Measurements from ENCODE around the gene PHC2.

PHC2 gene

DNA sequence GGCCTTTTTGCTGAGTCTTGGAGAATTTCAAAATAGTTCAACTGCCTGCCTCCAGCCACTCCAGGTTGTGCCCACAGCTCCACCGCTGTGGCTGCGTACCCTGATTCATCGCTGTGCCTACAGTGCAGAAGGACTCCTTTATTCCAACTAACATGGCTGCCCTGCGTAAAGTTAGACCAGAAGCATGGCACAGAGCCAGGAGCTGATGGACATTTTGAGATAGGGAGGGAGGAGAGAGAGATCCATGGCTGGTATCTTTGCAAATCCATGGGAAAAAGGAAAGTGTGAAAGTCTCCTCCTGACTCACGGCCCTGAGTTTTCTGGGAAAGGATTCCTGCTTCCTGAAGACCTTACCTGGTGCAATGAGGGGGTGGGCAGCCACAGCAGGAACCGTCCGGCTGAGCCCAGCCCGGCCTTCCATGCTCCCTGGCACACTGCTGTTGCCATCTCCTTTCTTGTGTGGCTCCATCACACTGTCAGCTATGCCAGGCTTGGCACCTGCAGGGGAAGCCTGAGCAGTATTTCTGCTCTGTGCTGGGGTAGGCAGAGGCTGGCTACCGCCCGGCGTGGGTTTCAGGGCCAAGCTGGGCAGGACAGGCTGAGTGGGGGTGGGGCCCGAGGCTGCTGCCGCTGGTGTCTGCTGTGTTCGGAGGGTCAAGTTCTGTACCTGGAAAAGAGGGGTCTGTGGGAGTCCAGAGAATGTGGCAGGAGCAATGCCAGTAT, 64.0 kb downstream of the PHC2 start:
- no peak for DNase-seq

DNA sequence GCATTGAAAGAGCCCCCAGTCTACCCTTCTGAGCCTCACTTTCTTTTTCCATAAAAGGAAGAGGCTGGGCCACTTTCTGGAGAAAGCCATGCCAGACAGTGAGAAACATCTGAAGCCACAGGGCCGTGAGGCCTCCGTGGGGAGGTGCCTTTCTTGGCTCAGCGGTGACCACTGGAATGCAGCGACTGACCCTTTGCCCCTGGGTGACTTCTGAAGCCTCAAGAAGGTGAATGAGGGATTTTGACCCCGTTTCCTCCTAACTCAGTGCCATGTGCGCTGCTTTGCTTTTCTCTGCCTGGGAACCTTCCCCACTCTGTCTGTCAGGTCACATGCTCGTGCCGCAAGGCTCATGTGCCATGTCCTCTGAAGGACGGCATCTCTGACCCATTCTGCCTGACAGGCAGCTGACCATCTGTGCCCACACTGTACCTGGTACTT, 65.3 kb downstream of the PHC2 start:
- DNase-seq: no peak

DNA sequence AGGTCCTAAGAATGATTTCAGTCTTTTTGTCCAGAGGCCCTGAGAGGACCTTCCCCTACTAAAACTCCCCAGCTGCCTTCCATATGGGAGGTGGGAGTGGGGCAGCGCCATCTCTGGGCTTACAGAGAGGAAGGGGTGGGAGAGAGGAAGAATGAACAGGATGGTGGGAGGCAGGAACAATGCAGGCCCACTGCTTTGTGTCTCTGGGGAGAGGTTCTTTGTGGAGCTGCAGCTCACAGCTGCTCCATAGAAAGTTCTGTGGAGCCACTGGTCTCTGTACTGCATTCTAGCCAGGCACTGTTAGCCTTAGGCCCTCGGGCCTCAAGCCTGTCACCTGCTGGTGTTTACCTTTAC, 66.4 kb downstream of the PHC2 start:
- no peak for DNase-seq

DNA sequence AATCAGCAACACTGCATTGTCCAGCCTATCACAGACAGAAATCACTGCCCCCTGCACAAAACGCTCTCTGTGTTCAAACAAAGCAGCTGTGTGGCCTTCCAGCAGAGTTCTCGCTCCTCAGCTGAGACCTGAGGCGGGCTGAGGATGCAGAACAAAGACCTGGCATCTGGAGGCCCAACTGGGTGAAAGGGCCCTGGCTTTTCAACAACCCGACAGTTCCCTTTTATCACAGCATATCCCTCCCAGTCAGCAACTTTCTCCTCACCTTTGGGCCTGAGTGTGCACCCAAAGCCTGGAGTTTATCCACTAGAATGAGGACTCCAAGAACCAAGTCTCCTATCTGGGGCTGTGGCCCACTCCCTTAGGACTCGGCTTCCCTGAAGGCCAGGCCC, 67.4 kb downstream of the PHC2 start:
- DNase-seq: no peak

DNA sequence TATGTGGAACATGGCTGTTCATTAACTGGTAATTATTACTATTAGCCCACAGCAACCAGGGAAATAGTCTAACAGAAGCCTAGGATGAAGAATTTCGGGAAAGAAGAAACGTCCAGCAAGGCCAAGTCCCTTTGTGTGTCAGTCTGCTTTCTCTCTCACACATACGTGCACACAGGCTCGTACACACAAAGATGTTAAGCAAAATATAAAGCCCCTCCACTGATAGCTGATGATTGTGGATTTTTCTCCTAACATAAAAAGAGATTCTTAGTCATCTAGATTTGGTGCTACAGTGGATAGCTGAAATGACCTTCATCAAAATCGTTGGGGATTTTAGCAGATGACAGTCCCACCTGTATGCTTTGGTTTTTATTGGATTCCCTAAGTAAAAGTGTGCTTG, 67.9 kb downstream of the PHC2 start:
- no peak for DNase-seq

DNA sequence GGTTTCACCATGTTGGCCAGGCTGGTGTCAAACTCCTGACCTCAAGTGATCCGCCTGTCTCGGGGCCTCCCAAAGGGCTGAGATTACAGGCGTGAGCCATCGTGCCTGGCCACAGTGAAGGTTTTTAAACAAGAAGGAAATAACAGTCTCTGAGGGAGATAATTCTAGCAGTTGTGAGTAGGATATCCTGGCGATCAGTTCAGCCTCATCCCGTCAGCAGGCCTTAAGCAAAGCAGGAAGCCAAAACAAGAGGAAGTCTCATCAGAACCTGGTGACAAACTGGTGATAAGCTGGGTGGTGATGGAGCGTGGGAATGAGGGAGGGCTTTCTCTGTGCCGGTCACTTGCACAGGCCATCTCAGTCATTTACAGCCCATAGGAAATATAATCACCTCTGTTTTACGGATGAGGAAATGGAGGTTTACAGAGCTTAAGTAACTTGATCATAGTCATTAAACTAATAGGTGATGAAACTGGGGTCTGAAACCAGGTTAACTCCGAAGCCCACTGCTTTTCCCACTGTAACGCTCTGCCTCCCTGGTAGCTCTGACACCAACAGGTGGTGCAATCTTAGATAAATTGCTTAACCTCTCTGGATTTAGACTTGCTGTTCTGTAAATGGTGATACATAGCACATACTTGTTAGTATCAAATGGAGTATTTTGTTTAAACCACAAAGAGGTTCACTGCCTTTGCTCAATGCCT, 69.2 kb downstream of the PHC2 start:
- no peak for DNase-seq

DNA sequence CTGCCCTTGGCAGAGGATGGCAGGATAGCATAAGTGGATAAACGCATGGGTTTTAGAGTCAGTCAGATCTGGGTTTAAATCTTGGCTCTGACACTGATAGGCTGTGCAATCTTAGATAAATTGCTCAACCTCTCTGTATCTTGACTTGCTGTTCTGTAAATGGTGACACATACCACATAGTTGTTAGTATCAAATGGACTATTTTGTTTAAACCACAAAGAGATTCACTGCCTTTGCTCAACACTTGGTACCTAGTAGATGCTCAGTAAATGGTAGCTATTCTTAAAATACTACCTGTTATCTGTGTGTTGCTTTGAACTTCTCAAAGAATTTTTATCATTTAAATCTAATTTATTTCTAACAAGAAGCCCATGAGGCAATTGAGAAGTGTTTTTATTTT, 70.5 kb downstream of the PHC2 start:
- DNase-seq: no peak

DNA sequence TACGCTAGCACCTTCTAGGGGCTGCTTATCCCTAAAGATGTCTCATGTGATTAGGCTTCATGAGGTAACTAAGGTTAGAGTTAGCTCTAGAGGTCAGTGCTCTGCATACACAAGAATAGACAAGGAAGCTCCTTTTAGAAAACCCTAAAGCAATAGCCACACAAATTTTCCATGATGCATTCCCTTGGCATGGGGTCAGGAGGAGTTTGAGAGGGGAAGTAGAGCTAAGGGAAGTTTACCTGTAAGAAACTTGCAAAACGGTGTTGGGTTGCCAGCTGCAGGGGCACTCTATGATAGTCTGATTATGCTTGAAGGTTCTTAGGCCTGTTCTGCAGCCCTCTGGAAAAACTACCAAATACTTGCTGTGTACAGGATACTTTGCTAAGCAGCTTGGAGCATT, 71.0 kb downstream of the PHC2 start:
- no peak for DNase-seq

DNA sequence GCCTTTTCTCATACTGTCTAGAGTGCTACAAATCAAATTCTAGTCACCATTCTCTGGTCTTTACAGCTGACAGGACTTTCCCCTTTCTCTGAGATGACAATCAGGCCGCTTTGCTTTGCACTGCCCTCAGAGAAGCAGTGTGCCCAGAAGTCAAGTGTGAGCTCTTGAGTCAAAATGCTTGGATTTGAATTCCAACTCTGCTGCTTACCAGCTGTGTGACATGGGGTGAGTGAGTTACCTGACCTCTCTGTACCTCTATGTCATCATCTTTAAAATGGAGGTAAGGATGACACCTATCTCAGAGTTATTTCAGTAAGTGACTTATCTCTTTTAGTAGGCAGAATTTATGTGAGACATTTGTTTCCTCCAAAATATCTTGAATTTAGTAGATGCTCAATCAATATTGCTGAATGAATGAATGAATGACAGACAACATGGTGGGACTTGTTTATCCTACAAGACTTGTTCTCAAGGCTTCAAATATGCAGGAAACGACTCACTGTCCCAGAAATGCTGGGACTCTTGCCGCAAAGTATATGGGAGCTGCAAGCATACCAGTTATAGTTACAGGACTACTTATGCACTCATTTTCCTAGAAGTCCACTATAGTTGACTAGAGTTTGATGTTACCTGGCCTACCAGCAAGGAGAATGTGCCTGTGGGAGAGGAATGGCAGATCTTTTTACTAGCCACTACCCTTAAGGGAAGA, 71.9 kb downstream of the PHC2 start:
- no peak for DNase-seq

DNA sequence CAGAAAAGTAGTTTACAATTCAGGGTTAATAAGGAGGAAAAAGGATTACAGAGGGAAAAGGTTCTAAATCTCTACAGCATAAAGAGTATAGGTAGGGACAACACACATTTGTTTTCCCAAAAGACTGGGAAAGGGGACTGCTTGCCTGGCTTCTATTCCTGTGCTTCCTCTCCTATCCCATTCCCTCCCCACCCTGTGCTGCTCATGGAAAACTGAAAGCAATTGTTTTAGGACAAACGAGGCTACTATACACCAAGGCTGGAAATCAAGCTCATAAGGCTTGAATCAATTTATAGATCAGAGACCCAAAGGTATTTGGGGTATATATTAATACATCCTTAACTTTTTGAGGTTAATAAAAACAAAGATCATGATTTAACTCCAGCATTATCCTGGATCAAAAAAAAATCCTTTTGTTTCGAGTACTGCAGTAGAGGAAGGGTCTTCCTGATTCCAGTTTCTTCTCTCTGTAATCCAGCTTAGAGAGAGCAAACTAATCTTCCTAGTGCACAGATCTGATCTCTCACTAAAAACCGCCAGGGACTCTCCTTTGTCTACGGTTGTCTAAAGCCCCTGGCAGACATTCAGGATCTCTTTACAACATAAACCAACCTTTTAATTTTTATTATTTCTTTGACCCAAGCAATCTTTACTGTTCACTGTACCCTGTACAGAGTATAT, 72.6 kb downstream of the PHC2 start:
- DNase-seq: no peak

DNA sequence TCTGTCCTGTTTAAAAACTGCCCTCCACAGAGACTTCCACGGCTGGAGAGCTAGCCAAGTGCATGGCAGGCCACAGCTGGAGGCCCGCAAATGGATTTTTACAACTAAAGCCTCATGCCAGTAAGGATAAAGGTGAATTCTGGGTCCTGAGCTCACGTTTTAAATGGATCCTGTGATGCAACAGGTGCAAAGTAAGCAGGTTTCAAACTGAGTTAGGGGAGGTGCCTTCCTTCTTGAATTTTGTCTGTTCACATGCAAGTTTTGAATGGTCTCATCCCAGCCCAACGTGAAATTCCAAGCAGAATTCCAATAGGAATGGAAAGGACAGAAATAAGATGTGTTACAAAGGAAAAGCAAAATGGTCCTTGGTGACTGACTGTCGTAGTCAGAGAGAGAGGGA, 73.8 kb downstream of the PHC2 start:
- no peak for DNase-seq

DNA sequence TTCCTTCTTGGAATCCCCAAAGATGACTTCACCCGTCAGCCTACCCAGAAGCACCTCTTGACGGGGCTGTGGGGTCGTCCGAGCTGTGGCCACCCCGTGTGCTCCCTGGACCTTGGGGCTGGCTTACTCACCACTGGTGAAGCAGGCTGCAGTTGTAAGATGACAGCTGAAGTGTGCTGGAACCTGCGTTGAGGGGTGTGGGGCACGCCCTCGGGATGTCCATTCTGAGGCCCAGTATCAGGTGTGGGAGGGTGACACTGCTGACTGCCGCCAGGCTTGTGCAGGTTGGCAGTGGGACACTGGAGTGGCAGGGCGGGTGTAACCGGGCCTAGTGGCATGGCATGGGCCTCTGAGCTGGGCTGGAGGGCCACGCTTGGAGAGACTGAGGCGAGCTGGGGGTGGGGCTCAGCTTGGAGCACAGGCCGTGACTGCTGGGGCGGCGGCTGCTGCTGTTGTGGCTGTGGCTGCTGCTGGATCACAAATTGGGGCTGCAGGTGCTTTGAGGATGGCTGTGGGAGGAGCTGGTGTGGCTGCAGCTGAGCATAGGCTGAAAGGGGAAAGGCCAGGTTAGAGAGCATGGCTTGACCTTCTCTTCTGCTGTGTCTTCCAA, 76.1 kb downstream of the PHC2 start:
- DNase-seq: no peak

DNA sequence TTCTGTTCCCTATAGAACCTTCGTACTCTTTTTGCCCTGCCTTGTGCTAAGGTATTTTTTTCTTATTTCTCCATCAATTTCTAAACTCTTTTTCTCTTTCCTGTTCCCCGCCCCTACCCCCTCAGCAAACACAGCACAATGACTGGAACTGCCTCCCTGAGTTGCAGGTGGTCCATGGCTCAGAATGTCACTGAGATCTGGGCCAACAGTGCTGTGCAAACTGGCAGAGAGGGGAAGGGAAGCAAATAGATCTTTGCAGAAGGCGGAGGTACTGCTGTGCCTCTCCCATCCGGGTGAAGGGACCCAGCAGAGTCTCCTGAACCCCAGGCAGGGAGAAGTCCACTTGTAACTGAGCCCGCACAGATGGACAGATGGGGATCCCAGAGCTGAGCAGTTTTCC, 77.4 kb downstream of the PHC2 start:
- no peak for DNase-seq

DNA sequence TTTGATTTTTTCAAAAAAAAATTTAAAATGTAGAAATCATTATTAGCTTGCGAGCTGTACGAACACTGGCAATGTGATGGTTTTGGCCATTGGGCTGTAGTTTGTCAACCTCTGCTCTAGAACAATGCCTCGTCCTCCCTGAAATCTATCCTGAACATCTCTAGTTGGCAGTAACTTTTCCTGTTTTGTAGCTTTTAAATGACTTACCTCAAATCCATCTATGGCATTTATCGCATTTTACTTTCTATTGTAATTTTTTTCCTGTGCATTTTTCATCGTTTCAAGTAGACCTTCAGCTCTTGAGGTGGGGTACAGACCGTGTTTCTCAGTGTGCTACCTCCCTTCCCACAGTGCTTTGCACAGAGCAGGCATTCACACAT, 79.6 kb downstream of the PHC2 start:
- DNase-seq: no peak

DNA sequence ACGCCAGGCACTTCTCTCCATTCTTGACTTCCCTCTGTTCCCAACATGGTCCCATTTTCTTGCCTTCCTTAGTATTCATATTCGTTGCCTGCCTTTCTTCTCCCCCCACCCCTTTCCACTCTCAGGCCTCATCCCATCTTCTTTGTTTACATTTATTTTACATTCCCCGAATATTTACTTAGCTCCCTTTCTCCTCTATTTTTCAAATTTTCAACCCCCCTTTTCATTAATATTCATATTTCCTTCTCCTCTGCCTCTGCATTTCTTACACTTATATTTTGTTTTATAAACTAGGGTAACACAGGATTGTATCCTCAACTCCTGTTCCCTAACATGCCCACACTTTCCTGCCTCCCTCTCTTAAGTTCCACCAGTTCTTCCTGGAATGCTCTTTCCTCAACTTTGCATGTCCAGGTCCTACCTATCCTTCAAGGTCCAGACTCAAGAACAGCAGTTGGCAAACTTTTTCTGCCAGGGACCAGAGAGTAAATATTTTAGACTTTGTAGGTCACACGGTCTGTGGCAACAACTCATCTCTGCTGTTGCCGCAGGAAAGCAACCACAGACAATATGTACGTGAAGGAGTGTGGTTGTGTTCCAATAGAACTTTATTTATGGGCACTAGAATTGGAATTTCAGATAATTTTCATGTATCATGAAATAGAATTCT, 80.1 kb downstream of the PHC2 start:
- no peak for DNase-seq

DNA sequence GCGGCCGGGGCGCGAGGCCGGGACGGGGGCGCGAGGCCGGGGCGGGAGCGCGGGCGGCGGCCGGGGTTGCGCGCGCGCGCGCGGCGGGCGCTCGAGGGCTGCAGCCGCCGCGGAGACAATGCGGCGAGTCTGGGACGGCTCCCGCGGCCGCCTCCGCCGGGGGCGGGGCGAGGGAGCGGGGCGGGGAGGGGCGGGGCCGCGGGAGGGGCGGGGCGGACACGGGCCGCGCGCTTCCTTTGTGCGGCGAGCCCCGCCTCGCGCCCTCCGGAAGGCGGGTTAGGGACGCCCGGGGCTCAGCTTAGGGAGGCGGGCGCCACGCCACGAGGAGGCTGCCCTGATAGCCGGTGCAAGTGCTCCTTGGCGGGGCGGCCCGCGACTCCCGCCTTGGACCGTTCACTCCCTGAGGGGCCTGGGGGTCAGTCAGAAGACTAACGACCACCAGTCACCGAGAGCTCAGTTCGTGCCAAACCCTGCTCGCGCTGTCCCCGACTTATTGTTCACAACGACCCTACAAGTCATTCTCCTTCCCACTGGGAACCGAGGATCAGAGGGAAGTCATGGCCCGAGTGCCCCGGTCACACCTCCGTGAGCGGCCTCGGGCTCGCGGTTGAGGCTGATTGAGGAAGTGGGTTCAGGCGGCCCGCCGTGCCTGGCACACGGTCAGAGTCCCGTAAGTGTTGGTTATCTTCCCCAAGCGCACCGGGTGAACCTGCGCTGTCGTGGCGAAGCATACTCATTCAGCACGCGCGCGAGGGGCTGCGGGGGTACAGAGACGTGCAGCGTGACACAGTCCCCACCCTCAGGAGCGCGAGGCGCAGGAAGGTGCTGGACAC, 80.9 kb downstream of the PHC2 start:
- peak; percentile 65 for DNase-seq

DNA sequence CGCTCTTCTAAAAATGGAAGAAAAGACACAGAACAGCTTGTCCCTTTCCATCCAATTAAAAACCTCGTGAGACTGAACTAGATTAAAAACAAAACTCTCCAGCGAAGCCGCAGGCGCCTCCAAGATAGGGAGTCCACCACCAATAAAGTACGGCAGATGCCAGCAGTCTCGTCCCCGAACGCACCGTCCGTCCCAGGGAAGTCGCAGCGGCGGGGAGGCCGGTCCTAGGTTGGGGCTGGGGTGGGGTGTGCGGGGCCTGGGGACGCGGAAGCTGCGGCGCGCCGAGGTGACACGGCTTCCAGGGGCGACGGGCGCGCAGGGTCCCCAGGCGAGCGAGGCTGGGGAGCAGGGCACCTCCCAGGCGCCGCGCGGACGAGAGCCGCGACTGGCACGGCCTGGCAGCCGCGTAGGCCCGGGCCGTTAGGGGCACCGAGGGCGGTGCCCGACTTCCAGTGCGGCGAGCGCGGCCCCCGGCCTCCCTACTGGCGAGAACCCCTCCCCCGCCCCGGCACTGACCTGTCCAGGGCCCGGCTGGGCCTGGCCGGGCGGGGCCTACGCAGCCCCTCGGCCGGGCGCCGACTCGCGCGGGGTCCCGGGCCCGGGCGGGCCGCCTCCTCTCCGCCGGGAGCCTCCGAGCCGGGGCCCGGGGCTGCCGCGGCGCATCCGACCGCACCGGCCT, 81.7 kb downstream of the PHC2 start:
- DNase-seq: peak; percentile 21

DNA sequence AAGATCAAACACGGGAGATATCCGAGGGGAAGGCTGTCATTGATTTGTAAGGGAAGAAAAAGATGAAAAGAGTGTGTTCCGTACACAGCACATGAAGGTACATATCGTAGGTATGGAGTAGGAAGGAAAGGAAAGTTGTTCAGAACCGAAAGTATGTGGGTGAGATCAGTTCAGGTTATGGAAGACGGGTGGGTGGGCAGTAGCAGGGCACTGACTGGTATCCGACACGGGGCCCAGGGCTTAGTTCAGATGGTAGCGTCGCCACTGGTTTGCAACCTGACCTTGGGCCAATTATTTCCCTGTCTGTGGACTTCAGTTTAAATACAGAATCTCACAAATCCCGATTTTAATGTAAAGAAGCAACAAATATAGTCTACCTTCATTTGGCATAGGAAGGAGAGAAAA, 82.2 kb downstream of the PHC2 start:
- DNase-seq: peak; percentile 33

DNA sequence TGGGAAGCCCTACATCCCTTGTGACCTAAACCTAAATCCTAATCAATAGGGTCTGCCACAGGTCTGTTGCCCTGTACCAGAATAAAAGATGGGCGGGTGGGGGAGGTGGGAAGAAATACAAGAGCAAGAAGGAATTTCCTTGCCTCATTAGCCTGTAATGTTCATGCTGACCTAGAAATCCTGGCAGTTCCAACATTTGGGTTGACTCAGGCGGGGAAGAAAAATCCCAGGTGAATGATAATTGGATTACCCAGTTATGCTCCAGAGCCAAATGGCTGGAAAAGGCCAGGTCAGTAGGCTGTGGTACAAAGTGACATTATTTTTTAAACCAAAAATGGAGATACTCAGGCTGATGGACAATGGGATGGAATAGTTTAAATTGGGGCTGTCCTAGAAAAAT, 82.7 kb downstream of the PHC2 start:
- DNase-seq: no peak

DNA sequence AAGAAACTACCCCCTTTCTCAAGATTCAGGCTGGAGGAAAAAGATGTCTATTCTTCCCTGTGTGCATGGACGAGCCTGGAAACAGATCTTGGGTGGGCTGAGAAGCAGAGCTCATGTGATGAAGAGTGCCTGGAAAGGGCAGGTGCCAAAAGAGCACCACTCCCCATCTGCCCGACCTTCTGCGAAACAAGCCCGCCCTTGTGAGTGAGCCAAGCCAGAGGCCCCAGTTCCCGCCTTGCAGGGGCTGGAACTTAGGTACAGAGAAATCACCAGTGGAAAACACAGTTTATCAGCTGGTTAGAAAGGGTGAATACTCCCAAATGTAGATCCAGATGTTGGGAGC, 83.3 kb downstream of the PHC2 start:
- no peak for DNase-seq

DNA sequence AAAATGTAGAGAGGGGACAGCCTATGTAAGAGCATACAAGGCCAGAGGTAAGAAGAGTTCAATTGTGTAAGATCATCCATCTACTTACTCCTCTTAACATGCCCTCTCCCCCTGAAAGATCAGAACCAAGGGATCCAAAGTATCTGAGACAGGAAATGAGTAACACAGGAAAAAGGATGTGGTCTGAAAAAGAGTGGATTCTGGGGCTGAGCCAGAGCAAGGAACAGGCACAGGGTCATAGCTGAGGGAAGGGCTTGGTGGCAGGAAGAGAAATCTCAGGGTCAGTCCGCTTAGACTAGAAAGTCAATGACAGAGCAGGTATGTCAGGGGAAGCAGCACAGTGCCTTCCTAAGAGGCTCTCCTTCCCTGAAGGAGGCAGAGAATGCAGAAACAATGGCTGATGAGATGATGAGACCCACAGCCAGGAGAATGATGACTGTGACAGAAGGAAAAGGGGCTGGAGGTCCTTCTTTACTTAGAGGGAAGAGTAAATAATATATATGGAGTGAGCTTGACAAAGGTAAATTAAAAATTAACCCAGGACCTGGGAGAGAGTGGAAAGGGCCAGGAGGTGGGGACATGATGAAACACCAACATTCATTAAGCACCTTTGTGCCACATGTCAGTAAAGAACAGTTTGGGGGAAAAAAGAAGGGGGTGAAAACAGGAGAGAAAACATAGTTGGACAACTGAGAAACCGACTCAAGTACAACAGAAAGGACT, 83.8 kb downstream of the PHC2 start:
- no peak for DNase-seq
